GM18505 (cell line): ENCODE measurements around the gene AFDN.
A peak's percentile ranks its signal among the peaks of the same experiment; 100 is the strongest.

Experiments used
- ATAC-seq: cut with Tn5 transposase; IDR thresholded peaks from one replicate; pipeline ENCODE4 v1.9.1; 2021; ENCODE audit not compliant: unreplicated experiment
- POLR2A ChIP-seq: IDR thresholded peaks from 4 replicates; pipeline ENCODE4 v1.6.1; 2011; ENCODE audit warnings: borderline replicate concordance; ENCODE audit not compliant: insufficient read depth, insufficient read length; ENCODE audit errors: extremely low read depth

The AFDN gene

DNA sequence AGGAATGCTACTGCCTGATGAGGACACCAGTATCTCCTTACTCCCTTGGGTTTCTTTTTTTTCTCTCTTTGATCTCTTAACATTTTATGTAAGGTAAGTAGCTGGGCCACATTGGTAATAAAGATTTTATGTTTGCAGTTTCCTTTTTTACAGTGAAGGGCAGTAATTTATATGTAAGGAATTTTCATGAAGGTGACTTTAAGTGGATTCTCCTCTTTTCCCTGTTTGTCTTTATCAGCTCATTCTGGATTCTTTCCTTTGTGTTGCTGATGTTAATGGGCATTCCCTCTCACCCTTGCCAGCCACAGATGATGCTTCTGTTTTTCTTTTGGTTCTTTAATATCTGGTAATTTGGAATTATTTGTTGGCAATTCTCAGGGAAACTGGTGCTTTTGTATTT is 34.7 kb downstream of the AFDN start:
- no peak for ATAC-seq
- no peak for TF ChIP-seq POLR2A

DNA sequence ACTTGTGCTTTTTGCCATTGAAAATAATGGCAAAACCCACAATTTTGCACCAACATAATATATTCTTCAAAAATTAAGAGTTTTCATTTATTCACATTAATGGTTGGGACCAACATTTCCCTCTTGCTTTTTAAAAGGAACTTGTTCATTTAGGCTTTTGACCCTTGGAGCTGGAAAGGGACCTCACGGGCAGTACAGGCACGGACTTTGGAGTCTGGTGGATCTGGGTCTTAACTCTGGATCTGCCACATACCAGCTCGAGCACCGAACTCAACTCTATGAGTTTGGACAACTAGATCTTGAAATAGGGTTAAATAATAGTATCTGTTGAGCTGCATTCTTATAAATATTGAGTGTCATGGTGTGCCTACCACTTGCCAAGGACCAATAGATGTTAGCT is 37.2 kb downstream of the AFDN start:
- TF ChIP-seq POLR2A = no peak
- ATAC-seq = no peak

DNA sequence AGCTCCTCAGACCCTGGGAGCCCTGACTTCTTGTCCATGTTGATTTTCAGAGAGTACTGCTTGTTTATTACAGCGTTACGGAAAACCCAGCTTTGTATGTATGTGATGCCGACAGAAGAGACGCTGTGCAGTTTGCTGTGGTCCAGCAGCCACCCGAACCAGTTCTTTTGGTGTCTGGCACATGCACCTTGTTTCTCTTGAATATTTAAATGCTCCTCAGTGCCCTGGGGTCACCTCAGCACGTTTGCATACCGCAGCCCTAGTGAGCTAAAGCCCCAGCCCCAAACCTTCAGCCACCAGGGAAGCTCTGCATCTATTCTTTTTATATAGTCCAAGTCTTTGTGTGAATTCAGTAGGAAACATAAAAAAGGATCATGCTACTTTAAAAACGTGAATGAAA is 39.9 kb downstream of the AFDN start:
- ATAC-seq = no peak
- TF ChIP-seq POLR2A = no peak

DNA sequence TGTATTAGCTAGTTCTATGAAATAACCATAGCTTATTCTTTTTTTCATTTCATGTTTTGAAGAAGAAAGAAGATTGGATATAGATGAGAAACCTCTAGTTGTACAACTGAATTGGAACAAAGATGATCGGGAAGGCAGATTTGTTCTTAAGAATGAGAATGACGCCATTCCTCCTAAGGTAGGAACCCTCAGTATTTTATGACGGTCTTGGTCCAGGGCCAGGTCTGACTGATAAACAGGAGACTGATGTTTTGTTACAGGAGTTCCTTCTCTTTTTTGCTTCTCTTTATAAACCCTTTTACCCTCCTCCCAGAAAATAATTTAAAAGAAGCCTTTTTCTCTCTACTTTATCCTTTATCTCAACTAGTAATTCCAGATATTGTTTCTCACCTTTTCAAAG is 43.6 kb downstream of the AFDN start:
- no peak for TF ChIP-seq POLR2A
- ATAC-seq = no peak

DNA sequence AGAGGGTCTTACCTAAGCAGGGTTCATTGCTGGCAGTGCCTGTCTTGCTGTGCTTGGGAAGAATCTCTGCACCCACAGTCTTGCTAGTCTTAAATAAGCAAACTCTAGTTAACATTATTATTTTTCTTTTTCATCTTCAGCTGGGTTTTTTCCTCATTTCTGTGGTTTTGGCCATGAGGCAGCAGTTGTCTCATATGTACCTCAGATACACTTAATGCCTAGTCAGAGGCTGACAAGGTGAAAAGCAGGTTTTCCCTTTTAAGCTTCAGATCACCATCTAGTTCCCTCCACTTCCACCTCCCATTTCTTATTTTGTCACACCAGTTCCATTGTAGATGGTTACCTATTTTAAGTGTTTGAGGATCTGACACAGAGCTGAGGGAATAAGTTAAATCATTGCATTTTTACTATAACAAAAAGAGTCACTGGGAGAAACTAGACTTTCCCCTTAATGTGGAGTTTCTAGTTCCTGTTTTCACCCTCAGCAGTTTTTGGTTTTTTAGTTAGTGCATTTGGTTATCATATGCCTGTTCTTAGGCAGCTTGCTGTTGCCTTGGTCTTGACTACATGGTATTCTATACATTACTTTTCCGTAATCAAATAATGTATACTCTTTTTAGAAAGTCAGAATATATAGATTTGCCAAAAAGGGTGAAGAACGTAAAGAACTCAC is 46.0 kb downstream of the AFDN start:
- no peak for TF ChIP-seq POLR2A
- ATAC-seq = peak; percentile 55

DNA sequence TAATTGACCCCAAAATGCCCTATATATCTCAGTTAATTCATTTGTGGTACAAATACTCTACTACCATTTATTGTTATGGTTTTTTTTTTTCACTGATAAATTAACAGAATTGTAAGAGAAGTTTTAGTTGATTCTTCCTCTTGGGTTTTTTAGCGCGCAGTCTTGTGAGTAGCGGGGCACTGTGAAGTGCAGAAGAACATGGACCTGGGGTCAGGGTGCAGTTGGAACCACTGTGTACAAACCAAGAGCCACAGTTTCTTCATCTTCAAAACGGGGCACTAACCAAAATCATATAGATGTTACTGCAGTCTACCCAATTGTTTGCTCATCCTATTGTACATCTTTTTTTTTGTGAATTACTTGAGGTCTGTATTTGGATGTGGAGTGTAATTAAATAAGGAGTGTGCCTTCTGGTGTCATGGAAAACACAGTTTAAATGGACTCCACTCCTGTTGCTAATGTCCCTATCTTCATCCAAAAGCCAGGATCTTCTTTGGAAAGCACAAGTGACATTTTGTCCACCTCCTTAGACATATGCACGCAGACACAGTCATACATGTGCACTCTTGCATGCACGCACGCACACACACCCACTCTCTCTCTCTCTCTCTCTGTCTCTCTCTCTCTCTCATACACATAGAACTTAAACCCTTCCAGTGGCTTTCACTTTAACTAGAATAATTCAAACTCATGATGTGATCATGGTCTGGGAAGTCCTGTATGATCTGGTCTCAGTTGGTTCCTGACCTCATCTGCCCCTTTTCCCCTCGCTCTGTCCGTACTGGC is 51.5 kb downstream of the AFDN start:
- no peak for ATAC-seq
- no peak for TF ChIP-seq POLR2A

DNA sequence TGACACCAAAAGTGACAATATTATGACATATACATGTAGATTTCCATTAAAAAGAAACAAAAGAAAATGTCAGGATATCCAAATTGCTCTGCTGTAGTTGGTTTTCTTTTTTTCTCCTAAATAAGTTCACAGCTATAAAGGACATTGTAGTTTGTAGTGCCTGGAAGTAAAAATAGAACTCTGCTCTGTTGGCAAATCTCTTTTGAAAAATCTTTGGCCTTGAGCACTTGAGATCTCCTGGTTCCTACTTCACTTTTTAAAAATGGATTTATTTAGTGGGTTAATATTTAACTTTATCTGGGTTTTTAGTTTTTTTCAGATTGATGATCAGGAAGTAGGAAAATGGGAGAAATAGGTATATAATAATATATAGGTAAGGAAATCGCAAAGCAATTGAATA is 52.9 kb downstream of the AFDN start:
- no peak for ATAC-seq
- no peak for TF ChIP-seq POLR2A

DNA sequence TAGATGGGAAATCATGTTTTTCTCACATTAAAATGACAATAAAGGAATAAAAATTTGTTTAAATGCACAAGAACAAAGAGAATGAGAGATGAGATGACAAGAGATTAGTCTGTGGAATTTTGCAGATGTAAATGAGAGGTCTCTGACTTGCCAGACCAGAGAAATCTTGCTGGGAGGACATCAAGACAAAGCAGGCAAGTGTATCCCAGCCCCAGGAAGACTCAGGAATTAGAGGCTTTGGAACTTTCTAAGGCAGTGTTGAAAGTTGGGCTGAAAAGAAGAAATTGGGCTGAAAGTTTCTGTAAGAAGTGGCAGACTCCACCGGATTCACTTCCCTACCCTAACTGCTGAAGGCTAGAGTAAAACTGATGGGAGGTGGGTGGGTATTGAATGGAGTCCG is 54.6 kb downstream of the AFDN start:
- no peak for ATAC-seq
- no peak for TF ChIP-seq POLR2A

DNA sequence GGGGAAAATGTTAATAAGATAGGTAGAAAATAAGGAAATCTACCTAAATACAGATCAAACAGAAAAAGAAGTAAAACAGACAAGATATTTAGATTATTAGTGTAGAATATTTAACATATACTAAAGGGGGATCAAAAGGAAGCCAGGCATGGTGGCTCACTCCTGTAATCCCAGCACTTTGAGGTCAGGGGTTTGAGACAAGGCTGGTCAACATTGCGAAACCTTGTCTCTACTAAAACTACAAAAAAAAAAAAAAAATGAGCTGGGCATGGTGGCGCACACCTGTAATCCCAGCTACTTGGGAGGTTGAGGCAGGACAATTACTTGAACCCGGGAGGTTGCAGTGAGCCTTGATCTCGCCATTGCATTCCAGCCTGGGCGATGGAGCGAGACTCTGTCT is 55.5 kb downstream of the AFDN start:
- TF ChIP-seq POLR2A = no peak

DNA sequence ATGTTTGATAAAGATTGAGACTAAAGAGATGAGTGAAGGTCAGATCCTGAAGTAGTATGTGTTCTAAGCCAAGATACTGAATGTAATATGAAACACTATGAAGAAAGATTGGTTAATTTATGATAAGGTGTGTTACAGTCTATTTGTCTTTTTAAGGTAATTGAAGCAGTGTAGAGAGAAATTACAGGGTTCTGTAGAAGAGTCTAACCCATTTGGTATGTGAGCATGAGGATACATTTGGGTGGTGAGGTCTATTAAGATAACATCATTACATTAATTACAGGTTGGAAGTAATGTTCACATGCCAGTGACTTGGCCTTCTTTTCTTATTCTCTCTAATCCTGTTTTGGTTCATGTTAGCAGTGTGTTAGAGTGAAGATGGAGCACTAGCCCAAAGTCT is 61.4 kb downstream of the AFDN start:
- no peak for TF ChIP-seq POLR2A
- no peak for ATAC-seq

More for the DNA sequence above, 55.5 kb downstream of the AFDN start:
- ATAC-seq = no peak

DNA sequence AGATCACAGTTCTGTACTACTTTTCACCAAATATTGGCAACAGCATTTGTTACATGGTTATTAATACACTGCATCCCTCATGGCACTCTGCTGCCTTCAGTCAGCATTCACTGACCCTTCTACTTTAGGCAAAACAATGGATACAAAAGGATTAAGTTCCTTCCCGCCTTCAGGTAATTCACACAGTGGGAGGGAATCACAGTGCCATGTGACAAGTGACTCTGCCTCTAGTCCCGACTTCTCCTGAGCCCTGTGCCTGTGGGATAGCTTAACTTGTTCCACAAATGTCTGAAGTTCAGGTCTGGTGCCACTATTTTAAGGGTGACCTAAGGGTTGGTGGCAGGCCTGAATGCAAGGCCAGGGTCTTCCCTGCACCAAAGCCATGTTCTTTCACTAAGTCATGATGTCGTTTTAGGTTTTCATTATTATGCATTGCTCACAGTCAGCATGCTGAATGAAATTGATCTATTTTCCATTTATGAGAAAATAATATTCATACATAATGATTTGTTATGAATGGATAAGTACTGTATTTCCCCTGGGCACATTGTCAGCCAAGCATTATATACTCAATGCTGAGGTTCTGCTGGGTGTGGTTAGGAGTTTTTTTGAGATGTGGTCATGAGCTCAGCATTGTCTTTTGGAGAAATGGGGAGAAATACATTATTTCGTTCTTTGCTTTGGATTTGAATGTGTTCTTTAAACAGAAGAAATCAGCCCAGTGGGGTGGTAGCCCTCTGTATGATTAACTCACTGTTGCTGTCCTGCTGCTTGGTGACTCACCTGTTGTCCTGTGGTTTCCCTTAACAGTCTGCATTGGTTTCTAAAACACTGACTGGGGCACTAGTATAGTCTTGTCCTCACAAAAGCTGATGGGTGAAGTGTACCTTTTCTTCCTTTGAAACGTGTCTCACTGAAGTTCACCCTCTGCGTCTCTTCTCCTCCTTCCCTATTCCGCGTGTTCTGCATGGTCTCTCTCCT is 66.4 kb downstream of the AFDN start:
- ATAC-seq = no peak

DNA sequence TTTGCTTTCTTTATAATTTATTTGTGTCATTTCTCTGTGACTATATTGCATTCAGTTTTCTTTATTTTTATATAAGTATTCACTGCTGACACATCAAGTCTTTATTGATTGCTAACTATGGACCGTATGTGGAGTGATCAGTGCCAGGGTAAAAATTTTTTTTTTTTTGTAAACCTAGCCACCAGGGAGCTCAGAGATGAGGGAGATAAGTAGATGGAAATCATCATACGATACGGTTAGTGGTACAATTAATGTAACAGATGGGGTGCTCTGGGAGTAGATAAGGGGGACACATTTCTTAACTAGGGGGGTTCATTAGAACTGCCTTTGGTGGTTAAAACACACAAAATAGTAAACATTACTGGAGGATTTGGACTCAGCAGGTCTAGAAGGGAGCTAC is 68.3 kb downstream of the AFDN start:
- no peak for ATAC-seq
- TF ChIP-seq POLR2A = no peak

More for the DNA sequence above, 66.4 kb downstream of the AFDN start:
- TF ChIP-seq POLR2A = no peak

DNA sequence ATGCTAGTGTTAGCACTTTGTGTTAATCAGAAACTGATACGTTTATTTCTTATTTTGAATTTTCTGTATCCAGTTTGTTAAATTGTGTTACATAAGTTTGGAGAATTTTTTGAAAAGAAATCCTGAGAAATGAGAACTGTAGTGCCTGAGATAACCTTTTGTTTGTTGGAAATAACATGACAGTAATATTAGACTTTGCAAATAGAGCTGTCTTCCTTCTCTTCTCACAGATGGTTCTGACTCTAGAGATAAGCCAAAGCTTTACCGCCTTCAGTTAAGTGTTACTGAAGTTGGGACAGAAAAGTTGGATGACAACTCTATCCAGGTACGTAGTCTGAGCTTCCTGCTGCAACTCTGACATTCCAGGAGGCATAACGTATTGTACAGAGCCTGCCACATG is 69.9 kb downstream of the AFDN start:
- no peak for ATAC-seq
- TF ChIP-seq POLR2A = no peak
